ENCODE measurements around the gene DHX35. TPM values are rescaled to one million over a fixed set of nuclear protein-coding genes. Genes with fewer than 3 reads are reported as not detected.
"Not testable (repeated sequence)": the region's sequence is repeated elsewhere in the genome, so short reads cannot be mapped to it uniquely, and the experiment has no call there.

Gene DHX35
- total RNA-seq, 4 donors from 2014 or later = 14.9 to 24.0 (median 15.9) TPM

DNA sequence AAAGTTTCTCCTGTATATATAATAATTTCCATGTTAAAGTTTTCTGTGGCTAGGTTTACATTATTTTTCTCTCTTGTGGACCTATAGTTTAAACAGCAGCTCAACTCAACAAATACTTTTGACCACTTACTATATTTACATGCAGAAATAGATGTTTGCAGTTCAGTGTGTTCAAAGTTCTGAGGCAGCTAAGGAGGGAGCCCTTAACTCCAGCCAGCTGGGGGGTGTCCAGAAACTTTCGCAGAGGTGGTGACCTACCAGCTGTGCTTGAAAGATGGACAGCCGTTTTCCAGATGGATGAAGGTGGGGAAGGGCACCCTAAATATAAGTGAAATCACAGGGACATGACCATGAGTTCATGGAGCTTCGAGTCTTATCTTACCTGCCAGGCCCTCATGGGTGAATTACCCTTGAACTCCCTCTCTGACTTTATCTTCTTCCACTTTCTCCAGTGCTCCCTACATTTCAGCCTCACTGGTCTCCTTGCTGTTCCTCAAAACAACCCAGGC lies 33.4 kb downstream of the DHX35 start:
- Histone ChIP-seq H3K4me3 (no peak overlapping the region), H3K27ac (no peak overlapping the region), H3K9me3 (no peaks in the 10 kb centered on the region), H3K27me3 (no peaks in the 10 kb centered on the region), H3K4me1 (no peaks in the 10 kb centered on the region), H3K36me3 (peaks cover 0 to 93% (median 0%) of the 10 kb centered on the region in 3 donors)
- DNase-seq (ENCODE audit: low spot score in 2 of 2) = no peak
- TF ChIP-seq EP300 (IDR thresholded peaks at IDR 0.05) = no peak
- TF ChIP-seq, protein P1, sequence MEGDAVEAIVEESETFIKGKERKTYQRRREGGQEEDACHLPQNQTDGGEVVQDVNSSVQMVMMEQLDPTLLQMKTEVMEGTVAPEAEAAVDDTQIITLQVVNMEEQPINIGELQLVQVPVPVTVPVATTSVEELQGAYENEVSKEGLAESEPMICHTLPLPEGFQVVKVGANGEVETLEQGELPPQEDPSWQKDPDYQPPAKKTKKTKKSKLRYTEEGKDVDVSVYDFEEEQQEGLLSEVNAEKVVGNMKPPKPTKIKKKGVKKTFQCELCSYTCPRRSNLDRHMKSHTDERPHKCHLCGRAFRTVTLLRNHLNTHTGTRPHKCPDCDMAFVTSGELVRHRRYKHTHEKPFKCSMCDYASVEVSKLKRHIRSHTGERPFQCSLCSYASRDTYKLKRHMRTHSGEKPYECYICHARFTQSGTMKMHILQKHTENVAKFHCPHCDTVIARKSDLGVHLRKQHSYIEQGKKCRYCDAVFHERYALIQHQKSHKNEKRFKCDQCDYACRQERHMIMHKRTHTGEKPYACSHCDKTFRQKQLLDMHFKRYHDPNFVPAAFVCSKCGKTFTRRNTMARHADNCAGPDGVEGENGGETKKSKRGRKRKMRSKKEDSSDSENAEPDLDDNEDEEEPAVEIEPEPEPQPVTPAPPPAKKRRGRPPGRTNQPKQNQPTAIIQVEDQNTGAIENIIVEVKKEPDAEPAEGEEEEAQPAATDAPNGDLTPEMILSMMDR (IDR thresholded peaks at IDR 0.05) = no peak
- TF ChIP-seq POLR2A (IDR thresholded peaks at IDR 0.05) = no peak
- WGBS, 2 donors = 84 to 89% methylated on average over 3 of the region's 3 CpGs

GRCh38 chr20:38996866-38997265 lies 34.7 kb downstream of the DHX35 start:
- H3K27me3 ChIP-seq; H3K9me3 ChIP-seq; H3K4me3 ChIP-seq; H3K27ac ChIP-seq; DNase-seq (ENCODE audit: low spot score in 2 of 2); H3K4me1 ChIP-seq: not testable (repeated sequence)
- 100% methylated on average over 1 of the region's 1 CpG for WGBS, 2 donors
- H3K36me3 ChIP-seq = peaks cover 0 to 94% (median 0%) of the 10 kb centered on the region in 3 donors

- H3K27ac ChIP-seq = no peak overlapping the region
- 65 to 82% methylated on average over 8 of the region's 8 CpGs for WGBS, 2 donors
- H3K27me3 ChIP-seq = no peaks in the 10 kb centered on the region
- H3K9me3 ChIP-seq = no peaks in the 10 kb centered on the region
- peaks cover 0 to 95% (median 0%) of the 10 kb centered on the region in 3 donors for H3K36me3 ChIP-seq
- TF ChIP-seq POLR2A (IDR thresholded peaks at IDR 0.05) (no peak), EP300 (IDR thresholded peaks at IDR 0.05) (no peak)
- TF ChIP-seq, protein P1 (IDR thresholded peaks at IDR 0.05) = no peak
- no peak overlapping the region for H3K4me3 ChIP-seq
- DNase-seq (ENCODE audit: low spot score in 2 of 2) = no peak
- H3K4me1 ChIP-seq = no peaks in the 10 kb centered on the region
Observed at GRCh38 chr20:38997622-38998021, 35.5 kb downstream of the DHX35 start.

GRCh38 chr20:38999217-38999616 lies 37.1 kb downstream of the DHX35 start:
- H3K4me1 ChIP-seq = no peaks in the 10 kb centered on the region
- TF ChIP-seq POLR2A (IDR thresholded peaks at IDR 0.05) (no peak), EP300 (IDR thresholded peaks at IDR 0.05) (no peak)
- TF ChIP-seq, protein P1 (IDR thresholded peaks at IDR 0.05) = no peak
- H3K9me3 ChIP-seq = no peaks in the 10 kb centered on the region
- no peaks in the 10 kb centered on the region for H3K27me3 ChIP-seq
- no peak overlapping the region for H3K27ac ChIP-seq
- WGBS, 2 donors = 94 to 96% methylated on average over 3 of the region's 3 CpGs
- no peak overlapping the region for H3K4me3 ChIP-seq
- H3K36me3 ChIP-seq = peaks cover 0 to 96% (median 0%) of the 10 kb centered on the region in 3 donors
- no peak for DNase-seq (ENCODE audit: low spot score in 2 of 2)

GRCh38 chr20:38999965-39000910 lies 38.1 kb downstream of the DHX35 start:
- no peak for TF ChIP-seq EP300 (IDR thresholded peaks at IDR 0.05)
- TF ChIP-seq POLR2A (IDR thresholded peaks at IDR 0.05) = no peak
- TF ChIP-seq, protein P1 (IDR thresholded peaks at IDR 0.05) = no peak
- H3K36me3 ChIP-seq = peaks cover 0 to 99% (median 0%) of the 10 kb centered on the region in 3 donors
- 87 to 90% methylated on average over 6 of the region's 6 CpGs for WGBS, 2 donors

More at GRCh38 chr20:38999965-39000910, 38.1 kb downstream of the DHX35 start:
- no peak overlapping the region for H3K4me3 ChIP-seq
- no peak overlapping the region for H3K27ac ChIP-seq
- DNase-seq (ENCODE audit: low spot score in 2 of 2) = no peak
- H3K27me3 ChIP-seq = no peaks in the 10 kb centered on the region
- no peaks in the 10 kb centered on the region for H3K9me3 ChIP-seq
- no peaks in the 10 kb centered on the region for H3K4me1 ChIP-seq

Data from tibial nerve (tissue), 4 donors.